ENCODE results near the gene TMEM240.
"Not testable (repeated sequence)": the region's sequence is repeated elsewhere in the genome, so short reads cannot be mapped to it uniquely, and the experiment has no call there.

The TMEM240 gene

DNA sequence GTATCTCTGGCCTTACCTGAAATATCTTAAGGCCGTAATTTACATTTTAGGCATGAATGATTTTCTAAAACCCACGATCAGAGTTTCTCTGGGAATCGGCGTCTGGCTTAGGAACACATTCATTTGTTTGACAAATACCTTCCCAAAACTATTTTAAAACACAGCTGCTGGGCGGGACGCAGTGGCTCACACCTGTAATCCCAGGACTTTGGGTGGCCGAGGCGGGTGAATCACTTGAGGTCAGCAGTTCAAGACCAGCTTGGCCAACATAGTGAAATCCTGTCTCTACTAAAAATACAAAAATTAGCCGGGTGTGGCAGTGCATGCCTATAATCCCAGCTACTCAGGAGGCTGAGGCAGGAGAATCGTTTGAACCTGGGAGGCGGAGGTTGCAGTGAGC lies 16.5 kb upstream of the TMEM240 start:
- not testable (repeated sequence) for DNase-seq

DNA sequence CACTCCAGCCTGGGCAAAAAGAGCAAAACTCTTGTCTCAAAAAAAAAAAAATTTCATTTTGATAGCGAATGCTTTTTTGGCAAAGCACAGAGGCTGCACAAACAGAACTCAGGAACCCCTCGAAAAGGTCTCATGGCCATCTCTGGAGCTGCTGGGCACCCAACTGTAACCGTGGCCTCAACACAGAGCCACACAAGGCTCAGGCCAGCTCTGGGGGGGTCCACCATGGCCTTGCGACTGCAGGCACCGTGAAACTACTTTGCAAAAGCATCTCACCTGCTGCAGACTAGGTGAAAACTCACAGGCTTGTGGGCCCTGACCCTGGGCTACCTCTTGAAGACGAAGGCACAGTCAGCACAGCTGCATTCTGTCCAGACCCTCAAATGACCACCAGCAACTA lies 16.1 kb upstream of the TMEM240 start:
- no peak for DNase-seq

- DNase-seq, result no peak
Observed at GRCh38 chr1:1554926-1555915, 14.8 kb upstream of the TMEM240 start.

DNA sequence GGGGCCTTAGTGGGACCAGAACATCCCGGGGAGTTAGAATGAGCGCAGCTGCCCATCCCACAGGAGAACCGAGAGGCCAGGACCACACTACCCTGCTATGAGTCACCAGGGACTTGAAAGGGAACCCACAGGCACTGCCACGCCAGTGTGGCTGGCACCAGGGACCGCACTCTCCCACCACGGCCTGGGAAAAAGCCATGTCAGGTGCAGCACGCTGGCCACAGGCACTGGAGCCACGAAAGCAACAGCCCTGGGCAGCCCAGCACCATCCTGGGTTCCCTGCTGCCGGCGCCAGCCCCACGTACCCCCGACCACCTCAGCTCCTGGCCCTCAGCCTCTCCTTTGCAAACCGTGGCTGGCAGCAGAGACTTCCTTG lies 14.1 kb upstream of the TMEM240 start:
- DNase-seq, result no peak

- DNase-seq, result no peak
Observed at GRCh38 chr1:1553821-1554494, 13.5 kb upstream of the TMEM240 start.

DNA sequence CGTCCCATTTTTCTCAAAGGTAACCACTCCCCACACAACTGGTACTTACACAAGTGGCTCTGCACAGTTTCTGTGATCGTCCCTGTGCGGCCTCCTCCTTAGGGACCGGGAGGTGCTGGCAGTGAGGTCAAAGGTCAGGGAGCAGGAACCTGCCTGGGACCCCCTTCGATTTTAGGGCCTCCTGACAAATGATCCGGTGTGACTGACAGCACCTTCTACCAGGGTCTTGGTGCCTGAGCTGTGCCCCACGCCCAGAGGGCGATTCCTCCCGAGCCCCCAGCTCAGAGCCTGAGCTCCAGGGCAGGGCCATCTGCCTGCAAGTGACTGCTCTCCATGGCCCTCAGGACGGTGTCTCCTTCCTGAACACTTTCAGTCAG lies 11.8 kb upstream of the TMEM240 start:
- no peak for DNase-seq

DNA sequence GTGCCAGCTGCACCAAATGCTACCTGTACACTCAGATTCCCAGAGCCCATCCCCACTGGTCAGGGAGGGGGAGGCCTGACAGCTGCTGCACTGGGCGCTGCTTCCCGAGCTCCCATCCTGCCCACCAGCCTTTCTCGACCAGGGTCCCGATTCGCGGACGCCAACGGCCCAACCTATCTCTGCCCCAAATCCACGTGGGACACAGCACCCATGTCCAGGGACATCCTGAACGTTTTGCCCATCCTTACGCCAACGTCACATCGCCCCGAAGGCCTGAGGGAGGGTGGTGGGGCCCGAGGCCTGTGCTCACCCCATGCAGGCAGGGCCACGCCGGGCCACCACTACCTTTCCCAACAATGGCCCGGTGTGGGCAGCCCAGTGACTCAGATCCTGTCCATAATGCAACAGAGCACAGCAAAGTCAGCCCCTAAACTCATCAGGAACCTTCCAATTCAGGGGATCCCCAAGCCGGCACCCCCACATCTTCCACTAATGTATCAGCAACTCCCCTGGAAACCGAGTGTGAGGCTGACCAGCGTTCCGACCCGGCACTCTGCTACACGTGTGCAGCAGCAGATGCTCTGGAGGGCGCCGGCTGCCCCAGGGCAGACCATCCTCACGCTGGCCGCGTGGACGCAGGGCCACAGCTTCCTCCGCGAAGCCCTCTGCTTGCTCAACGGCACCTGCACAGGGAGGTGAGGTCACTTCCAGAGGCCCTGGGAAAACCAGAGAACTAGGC lies 11.3 kb upstream of the TMEM240 start:
- DNase-seq, result no peak

- no peak for DNase-seq
Observed at GRCh38 chr1:1550591-1551432, 10.4 kb upstream of the TMEM240 start.

- DNase-seq, result no peak
Observed at GRCh38 chr1:1550087-1550486, 9.7 kb upstream of the TMEM240 start.

GRCh38 chr1:1548591-1548990 lies 8.2 kb upstream of the TMEM240 start:
- DNase-seq, result no peak

DNA sequence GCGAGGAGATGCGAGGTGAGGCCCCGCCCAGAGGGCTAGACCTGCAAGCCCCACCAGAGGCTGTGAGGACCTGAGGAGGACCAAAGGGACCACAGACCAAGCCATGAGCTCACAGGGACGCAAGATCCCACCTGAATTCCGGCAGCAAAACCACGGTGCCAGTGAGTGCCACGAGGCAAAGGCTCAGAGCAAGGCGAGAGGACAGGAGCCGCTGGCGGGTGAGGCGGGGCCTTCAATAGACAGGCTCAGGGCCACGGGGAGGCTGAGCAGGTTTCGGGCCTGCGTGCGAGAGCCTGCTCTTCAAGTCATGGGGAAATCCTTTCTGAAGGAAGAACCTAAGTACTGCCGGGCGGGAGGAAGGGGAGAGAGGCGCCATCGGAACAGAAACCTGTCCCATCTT lies 7.1 kb upstream of the TMEM240 start:
- DNase-seq, result no peak

- DNase-seq, result no peak
Observed at GRCh38 chr1:1547011-1547410, 6.6 kb upstream of the TMEM240 start.

DNA sequence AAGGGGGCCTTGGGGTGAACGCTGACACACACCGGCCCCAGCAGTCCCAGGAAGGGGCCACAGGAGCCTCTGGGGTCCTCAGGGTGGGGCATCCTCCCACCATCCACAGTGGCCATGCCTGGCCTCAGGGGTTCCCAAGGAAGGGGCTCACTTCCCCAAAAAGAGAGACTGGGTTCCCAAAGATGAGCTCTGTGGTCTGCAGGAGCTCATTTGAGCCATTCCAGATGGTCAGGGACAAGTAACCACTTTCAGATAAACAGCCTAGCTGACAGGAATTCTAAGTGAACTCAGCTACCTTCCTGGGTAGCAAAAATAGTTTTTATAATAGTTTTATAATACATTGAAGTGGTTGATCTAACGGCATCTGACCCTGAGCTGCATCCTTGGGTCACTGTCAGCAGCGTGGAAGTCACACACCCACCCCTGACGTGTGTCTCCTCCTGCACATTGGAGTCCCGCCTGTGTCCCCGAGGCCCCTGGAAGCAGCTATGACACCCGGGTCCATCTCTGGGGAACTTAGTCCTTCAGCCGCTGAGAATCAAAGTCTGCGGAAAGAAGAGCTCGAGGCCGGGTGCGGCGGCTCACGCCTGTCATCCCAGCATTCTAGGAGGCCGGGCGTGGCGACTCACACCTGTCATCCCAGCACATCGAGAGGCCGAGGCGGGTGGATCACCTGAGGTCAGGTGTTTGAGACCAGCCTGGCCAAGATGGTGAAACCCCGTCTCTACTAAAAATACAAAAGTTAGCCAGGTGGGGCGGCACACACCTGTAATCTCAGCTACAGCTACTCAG lies 5.7 kb upstream of the TMEM240 start:
- no peak for DNase-seq

DNA sequence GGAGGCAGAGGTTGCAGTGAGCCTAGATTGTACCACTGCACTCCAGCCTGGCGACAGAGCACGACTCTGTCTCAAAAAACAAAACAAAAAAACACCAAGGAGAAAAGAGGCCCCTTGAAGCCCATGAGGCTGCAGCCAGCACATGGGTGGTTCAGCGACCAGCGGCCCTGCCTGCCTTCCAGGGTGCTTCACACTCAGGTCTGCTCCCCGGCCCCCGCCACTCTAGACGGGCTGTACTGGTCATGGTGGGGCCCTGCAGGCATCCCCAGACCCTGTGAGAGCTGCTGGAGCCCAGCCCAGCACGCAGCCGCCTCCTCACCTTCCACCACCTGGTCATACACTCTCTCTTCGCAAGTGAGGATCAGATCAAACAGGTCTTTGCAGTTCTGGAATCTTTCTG lies 4.1 kb upstream of the TMEM240 start:
- no peak for DNase-seq

DNA sequence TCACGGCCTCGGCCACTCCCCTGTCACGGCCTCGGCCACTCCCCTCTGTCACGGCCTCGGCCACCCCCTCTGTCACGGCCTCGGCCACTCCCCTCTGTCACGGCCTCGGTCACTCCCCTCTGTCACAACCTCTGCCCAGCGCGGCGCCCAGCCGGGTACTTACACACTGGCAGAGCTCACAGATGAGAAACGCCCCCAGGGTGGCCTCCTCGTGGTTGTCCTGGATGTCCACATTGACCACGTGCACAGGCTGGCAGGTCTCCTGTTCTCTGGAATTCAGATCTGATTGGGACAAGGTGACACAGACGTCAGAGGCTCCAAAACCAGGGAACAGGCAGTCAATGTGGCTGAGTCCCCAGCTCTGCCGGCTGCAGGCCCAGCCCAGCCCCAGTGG lies 3.3 kb upstream of the TMEM240 start:
- DNase-seq, result no peak

DNA sequence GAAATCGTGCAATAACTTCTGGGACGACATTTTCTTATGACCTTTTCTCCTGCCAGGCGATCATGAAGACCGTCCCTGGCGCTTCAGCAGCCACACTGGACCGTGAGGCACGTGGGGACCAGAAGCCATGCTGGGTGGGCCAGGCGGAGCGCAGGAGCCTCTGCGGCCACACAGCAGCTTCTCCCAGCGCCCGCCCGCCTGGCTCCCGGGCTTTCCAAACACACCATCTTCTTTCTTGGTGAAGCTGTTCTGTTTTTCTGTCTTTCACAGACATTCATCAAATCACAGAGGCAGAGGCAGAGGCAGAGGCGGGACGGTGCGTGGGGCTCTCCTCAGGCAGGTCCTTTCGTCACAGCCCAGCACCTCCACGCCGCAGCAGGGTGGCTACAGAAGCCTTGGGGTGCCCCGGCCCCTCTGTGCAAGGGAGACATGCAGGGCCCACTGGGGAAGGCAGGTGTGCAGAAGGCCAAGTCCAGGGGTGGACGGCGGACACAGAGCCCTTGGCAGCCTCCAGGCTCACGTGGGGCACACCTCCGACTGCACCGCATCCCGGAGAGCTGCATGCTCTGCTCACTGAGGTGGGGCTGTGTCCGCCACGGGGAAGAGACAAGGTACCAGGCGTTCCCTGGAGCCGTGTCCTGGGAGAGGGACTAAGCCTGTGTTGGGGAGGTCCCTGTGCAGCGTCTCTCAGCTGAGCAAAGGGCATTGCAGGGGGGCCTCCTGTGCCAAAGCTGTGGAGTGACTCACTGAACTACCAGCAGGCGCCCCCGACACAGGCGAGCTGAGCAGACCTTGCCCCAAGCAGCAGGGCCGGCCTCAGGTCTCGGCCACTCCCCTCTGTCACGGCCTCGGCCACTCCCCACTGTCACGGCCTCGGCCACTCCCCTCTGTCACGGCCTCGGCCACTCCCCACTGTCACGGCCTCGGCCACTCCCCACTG lies 2.6 kb upstream of the TMEM240 start:
- DNase-seq, result no peak

GRCh38 chr1:1541956-1542765 lies 1.7 kb upstream of the TMEM240 start:
- DNase-seq, result no peak

DNA sequence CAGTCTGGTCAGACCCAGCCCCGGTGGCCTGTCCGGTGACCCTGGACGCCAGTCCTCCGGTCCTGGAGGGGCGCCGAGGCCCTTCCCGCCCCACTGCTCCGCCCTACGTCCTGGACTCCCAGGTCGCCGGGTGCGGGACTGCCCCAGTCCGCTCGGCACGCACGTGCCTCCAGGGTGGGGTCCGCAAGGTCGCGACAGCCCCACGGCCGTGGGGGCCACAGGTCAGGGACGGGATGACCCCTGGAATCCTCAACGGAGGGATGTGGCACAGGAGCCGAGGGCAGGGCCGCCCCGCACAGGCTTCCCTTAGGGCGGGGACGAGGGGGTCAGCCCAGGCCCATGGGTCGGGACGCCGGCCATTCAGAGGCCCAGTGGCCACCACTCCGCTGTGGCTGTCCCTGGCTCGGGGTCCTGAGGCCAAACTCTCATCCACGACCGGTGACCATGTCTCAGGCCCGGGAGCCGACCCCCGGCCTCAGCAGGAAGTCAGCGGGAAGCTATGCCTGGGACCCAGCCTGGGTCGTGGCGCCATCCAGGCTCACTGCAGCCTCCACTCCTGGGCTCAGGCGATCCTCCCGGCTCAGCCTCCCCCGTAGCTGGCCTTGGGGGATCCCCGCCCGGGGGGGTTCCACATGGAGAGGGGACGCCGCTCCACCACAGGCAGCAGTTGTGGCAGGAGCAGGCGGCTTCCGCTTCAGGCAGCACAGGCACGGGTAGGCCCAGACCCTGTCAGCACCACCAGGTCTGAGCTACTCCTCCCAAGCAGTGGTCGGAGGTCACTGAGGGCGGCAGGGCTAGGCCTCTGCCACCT lies 599 bp upstream of the TMEM240 start:
- no peak for DNase-seq
